Measurements from ENCODE around the gene SND1.
A peak's percentile ranks its signal among the peaks of the same experiment; 100 is the strongest.

The SND1 gene

DNA sequence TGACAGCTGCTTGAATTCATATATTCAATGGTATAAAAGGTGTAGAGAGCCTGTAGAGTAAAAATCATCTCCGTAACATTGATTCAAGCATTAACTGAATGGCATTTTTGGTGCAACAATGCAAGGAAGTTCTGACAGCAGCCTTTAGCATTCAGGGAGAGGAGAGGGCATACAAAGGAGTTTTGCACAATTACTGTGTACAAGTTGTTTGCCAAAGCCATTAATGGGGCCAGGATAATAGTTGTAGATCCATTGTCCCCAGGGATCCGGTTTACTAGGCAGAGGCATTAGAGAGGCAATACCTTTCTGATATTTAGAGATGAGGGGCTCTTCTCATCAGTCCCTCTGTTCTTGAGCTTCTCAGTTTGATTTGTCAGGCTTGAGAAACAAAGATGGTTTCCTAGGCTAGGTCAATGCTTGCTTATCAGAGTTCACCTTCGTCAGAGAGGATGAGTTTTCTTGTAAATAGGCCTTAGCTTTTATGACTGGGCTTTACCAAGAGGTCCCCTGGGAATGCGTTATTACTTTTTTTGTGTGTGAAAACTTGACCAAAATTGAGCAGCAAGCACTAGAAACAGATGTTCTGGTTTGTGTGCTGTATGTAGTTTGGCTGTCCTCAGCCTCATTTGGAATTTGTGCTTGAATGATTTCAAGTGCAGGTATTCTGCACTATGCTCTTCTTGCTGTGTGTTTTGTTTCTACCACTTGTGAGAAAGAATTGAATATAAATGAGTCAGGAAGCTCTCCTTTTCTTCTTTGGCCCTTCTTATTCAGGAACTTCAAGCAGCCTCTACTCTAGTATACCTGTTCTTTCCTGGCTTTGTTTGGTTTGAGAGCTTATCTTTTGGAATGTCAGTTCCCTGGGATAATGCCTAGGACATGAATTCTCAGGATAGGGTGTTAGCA lies 32.0 kb downstream of the SND1 start:
- peak; percentile 56 to 61 for DNase-seq (ENCODE audit: low read depth in 2 of 2)

DNA sequence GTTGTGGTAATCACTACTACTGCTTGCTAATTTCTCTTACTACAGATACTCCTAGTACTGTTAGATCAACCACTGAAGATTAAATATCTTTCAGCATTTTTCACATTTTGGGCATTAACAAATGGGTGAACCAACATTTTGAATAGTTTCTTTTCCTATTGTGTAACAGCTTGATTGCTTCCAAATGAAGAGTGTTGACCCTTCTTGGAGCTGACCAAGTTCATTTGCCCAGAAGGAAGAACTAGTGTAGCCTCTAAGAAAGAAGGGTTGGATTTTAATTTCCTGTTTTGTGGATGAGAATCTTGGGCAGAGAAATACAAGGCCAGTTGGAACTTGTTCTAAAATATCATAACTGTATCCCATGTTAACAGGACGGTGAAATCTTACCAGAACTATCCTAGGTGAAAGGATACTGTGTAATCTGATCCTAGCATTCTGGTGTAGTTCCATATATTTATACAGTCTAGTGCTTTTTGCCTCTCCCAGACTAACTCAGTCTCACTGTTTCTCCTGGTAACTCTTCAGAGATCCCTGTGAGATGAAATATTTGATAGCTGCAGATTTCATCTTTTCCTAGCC lies 37.3 kb downstream of the SND1 start:
- DNase-seq (ENCODE audit: low read depth in 2 of 2): no peak

DNA sequence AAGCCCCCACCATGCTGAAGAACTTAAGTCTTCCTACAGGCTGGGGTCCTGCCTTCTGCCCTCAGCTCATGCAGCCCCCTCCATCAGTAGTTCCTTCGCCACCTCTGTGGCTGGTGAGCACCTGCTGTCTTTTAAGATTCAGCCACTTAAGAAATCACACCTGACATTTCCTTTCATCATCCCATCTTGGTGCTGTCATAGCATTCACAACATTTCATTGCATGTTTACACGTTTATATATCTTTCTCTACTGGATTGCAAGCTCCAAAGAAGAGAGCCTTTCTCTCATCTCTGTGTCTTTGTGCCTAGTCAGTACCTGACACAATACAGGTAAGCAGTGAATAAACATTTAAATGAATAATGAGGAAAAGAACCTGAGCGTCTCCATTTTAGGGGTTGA lies 38.3 kb downstream of the SND1 start:
- no peak for DNase-seq (ENCODE audit: low read depth in 2 of 2)

DNA sequence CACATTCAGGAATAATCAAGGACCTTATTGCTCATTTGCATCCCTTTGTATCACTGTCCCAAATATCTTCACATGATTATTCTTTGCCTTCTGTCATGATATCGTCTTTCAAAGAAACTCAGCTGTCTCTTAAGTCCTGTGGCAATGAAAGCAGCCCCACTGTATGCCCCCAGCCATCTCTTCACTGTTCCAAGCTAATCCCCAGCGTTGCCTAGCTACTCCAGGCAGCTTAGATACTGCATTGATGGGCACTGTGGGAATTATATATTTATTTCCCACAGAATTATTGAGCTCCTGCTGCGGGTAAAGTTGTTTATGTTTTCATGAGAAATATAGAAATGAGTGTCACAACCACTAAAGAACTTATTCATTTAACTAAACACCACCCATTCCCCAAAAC lies 38.8 kb downstream of the SND1 start:
- DNase-seq (ENCODE audit: low read depth in 2 of 2): no peak

DNA sequence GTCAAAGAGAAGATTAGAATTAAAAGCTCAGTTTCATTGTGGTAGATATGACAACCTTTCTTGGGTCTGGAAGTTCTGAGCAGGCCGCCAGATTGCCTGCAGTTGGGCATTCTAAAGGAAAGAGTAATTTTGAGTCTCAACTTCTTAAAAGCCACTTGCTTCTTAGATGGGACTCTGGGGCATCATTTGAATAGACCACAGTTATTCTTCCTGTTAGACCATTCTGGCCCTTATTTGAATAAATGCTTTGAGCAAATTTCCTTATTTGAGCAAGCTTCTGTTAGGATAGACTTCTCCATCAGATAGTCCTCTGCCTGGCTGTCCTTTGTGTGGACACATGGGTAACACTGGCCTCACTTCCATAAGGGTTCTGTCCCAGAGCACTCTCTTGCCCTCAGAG lies 40.2 kb downstream of the SND1 start:
- no peak for DNase-seq (ENCODE audit: low read depth in 2 of 2)

DNA sequence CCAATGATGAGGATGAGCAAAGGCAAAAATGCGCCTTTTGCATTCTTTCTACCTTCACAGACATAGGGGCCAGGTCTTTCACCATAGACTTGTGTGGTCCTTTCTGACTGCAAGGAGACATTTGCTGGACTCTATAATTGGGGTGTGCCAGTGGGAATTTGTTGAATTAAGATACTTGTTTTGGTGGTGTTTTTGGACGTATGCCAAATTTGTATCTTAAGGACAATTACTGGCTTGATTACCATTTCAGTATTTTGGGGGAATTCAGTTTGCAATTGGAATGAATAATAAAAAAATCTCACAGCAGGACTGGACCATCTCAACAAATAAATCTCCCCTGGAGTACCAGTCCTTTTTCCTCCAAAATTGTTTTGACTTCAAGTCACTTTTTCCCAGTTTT lies 47.9 kb downstream of the SND1 start:
- no peak for DNase-seq (ENCODE audit: low read depth in 2 of 2)

DNA sequence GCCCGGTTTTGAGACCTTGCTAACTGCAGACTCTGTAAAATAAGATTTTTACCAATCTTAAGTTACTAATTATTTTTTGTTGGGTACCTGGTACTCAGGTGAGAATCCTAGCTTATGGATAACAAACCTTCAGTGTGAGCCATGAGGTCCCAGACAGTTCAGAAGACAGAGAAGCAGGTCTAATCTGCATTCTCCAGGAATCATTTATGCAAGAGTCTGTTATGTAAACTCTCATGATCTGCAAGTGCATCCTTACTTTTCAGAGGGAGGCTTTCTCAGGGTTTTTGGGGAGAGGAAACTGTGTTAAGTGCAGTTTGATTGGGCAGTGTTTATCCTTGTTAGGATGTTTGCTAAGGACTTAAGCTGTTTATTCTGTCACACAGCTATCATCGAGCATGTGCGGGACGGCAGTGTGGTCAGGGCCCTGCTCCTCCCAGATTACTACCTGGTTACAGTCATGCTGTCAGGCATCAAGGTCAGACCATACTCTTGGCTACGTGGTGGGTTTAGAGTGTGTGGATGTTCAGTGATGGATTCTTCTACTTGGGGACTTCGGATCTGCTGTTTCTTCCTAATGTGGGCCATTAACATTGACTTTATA lies 50.2 kb downstream of the SND1 start:
- no peak for DNase-seq (ENCODE audit: low read depth in 2 of 2)

DNA sequence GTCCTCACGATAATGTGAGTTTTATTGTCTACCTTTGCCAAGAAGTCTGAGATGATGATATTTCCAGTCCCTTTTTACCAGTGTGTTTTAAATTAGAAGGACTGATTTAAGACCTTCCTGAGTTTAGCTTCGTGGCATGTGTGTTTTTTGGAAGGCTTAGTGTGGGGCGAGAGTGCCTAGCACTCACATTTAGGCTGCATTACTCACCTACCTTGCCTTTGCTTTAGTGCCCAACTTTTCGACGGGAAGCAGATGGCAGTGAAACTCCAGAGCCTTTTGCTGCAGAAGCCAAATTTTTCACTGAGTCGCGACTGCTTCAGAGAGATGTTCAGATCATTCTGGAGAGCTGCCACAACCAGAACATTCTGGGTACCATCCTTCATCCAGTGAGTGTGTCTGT lies 50.9 kb downstream of the SND1 start:
- no peak for DNase-seq (ENCODE audit: low read depth in 2 of 2)

DNA sequence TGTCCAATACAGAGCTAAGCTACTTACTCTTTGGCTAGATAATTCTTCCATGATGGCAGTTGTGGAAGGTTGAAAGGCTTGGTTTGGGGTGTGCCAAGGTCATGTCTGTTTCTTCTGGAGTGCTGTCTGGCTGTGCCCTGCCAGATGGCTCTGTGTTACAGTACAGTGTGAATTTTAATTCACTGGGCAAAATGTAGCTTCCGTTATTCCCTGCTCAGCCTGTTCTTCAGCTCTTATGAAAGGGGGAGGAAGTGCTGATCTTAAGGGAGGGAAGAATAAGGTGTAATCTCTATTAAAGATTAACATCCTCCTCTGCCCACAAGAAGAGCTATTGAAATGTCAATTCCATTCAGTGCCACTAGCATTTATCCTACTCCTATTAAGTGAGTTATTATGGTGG lies 52.2 kb downstream of the SND1 start:
- DNase-seq (ENCODE audit: low read depth in 2 of 2): no peak

DNA sequence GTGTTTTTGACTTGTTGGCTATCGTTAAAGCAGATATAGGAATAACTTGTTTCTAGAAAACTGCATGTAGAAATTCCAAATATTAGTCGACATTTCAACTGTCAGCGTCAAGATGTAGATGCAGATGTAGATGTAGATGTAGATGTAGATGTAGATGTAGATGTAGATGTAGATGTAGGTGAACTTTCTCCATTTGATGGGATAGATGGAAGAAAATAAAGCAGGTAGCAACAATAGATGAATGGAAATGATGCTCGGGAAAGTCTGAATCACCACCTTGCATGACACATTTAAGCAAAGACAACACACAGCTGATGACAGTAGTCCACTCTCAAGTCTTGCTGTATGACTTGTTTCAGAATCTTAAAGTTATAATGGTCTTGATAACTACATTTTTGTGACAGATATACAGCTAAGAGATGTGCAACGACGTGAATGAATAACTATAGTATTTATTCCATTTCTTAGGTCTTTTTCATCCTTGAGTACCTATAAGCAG lies 53.5 kb downstream of the SND1 start:
- DNase-seq (ENCODE audit: low read depth in 2 of 2): no peak

DNA sequence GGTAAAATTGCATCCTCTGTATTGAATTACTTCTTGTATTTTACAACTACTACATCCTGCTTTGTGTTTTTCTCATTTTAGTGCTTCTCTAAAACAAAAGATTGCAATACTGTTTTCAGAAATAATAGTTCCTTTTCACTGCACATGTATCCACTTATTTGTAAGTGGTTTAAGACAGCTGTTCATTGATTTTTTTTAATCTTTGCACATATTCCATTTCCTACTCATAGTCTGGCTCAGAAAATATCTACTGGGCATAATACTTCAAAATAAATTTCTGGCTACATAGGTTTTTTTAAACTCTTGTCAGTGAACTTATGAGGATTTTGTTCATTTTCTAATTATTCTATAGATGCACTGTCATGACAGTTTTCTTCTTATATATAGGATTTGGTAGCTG lies 54.8 kb downstream of the SND1 start:
- no peak for DNase-seq (ENCODE audit: low read depth in 2 of 2)

DNA sequence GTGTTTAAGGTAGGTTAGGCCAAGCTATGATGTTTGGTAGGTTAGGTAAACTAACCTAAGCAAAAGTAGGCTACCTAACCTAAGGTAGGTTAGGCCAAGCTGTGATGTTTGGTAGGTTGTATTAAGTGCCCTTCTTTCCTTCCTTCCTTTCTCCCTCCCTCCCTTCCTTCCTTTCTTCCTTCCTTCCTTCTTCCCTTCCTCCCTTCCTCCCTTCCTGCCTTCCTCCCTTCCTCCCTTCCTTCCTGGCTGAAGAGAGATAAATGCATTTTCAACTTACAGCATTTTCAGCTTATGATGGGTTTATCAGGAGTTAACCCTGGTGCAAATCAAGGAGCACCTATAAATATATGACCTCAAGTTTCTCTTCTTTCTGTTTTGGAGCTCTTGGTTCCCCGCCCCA lies 56.2 kb downstream of the SND1 start:
- no peak for DNase-seq (ENCODE audit: low read depth in 2 of 2)

DNA sequence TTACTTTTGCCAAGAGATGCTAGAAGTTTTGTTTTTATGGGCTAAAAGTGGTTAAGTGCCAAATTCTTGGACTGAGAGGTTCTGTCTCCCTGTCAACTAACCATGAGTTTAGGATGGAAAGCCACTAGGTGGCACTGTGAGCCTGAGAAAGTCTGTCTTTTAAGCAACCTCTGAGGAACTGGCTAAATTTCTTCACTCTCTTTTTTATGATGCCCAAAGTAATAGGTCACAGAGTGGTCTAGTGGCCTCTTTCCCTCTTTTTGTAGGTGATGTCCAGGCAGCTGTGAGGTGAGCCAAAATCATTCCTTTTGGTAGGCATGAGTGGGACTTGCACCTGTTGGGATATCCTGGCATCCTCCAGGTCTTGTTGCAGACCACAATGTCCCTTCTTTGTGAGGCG lies 56.8 kb downstream of the SND1 start:
- DNase-seq (ENCODE audit: low read depth in 2 of 2): peak; percentile 62 to 69

DNA sequence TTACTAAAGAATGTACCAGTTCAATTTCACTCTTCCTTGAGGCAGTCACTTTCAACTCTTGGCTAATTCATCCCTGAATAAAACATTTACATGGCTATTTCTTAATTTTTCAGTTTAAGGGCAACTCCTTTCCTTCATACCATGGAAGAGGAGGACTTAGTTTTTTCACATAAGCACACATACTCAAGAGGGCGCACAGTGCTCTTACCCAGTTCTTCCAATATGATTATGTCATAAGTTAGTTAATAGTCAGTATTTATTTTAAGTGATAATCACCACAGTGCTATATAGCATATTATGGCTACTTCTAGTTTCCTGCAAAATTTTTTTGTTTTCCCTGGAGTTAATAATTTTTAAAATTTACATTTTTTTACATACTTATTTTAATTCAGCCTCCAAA lies 58.6 kb downstream of the SND1 start:
- DNase-seq (ENCODE audit: low read depth in 2 of 2): no peak

DNA sequence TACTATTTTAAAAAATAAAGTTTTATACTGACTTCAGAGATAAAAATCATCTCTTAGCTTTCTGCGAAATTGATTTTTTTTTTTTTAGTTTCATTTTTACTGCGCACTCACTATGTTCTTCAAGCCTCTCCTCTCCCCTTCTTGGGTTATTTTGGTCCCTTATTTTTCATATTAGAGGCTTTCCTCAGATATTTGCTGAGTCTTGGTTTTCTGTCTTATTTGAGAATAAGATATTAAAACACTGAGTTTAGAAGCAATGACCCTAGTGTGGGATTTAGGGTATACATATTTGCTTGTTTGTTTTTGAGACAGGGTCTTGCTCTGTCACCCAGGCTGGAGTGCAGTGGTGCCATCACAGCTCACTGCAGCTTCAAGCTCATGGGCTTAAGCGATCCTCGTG lies 59.9 kb downstream of the SND1 start:
- no peak for DNase-seq (ENCODE audit: low read depth in 2 of 2)

DNA sequence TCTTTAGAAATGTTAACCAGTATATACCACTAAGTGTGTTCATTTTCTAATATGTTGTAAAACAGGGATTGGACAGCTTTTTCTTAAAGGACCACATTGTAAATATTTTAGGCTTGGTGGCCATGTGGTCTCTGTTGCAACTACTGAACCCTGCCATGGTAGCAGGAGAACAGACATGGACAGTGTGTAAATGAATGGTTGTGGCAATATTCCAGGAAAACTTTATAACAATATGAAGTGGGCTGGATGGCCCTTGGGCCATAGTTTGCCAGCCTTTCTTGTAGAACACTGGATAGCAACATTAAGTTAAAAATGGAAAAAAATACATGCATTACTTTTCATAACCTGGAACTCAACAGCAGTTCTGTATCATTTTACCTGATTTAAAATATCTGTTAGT lies 61.0 kb downstream of the SND1 start:
- DNase-seq (ENCODE audit: low read depth in 2 of 2): no peak

DNA sequence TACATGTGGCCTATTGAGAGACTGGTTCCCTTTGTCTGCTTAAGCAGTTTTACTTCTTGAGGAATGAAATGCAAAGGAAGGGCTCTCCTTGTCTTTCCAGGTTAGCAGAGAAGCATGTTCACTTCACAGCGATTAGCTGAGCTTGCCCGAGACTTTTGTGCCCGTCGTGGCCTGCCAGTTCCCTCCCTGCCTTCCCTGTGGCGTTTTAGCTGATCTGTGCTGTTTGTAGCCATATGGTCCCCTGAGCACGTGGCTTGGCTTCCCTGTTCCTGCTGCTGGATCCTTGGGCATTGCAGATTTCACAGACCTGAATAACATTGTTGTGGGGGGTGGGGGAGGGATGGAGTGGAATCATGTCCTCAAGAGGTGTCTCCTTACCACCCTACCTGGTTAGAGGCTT lies 61.8 kb downstream of the SND1 start:
- DNase-seq (ENCODE audit: low read depth in 2 of 2): no peak

DNA sequence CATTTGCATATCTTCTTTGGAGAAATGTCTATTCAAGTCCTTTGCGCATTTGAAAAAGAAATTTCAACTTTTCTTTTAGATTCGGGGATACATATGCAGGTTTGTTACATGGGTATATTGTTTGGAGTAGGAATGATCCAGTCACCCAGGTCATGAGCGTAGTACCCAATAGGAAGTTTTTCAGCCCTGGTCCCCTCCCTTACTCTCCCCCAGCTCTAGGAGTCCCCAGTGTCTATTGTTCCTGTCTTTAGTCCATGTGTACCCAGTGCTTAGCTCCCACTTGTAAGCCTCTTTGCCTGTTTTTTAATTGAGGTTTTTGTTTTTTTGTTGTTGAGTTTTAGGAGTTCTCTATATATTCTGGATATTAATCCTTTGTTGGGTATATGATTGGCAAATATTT lies 63.3 kb downstream of the SND1 start:
- no peak for DNase-seq (ENCODE audit: low read depth in 2 of 2)

DNA sequence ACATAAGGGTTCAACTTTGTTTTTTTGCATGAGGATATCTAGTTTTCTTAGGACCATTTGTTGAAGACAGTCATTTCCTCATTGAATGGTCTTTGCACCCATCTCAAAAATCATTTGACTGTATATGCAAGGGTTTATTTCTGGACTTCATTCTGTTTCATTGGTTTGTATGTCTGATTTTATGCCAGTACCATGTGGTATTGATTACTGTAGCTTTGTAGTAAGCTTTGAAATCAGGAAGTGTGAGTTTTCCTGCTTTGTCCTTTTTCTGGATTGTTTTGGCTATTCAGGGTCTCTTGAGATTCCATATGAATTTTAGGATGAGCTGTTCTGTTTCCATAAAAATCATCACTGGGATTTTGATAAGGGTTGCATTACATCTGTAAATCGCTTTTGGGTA lies 63.9 kb downstream of the SND1 start:
- peak; percentile 34 to 42 for DNase-seq (ENCODE audit: low read depth in 2 of 2)

DNA sequence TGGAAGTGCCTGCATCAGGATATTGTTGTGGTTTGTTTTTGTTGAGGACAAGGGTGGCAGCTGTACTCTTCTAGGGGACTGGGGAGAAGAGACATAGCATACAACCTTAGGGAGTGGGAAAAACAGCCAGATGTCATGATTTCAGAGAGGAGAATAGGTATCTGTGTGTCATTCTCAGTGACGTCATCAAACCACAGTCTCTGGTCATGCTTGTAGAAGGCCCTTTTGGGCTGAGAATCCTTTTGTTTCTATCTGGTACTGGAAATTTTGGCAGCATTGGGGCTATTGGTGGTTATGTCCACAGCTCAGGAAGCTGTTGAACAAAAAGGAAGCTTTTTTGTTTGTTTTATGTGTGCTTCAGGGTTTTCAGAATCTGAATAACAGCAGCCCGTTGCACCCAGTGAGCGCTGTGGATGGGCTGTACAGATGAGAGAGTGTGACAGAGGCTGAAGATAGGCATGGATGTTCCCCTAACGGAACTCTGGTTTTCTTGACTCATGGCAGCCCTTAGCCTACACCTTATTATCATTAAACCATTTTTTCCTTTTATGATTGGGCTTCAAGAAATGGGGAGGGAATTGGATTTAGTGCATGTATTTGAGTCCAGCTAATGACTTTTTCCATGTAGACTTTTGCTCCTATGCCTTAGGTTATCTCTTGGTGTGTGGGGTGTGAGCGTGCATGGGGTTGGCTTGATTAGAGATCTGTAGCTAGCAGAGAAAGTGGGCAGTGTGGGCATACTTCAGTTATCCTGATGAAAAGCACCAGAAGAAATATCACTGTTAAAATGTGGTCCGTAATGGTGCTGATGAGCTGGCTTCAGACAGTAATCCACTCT lies 65.7 kb downstream of the SND1 start:
- DNase-seq (ENCODE audit: low read depth in 2 of 2): no peak

DNA sequence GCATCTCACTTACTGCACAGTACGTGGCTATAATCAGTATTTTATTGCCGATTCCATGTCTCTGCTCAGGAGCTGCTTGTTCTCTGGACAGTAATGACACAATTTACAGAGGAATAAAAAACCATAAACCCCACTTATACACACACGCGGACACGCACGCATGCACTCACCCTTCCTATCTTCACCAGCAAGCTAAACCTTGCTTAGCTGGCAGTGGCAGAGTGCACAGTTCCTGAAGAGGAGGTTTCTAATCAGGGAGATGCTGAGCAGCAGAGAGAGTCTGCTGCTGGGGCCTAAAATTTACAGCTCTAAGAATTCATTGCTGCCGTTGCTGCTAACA lies 66.3 kb downstream of the SND1 start:
- no peak for DNase-seq (ENCODE audit: low read depth in 2 of 2)

DNA sequence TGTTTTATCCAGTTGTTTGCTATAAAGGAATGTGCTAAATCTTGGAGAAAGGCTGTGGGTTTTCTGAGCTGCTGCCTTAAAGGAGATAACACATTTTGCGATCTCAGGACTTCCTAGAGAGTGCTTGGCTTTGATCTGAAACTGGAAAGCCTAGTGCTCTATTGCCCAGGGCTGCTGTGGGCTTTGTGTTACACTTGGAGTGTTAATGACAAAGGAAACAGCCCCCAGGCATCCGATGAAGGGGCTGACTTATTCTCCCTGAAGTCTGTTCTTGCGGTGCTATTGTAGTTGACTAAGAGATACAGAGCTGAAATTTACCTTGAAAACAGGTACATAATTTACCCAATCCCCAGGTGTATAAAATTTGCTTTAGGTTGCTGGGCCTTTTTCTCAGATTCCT lies 74.5 kb downstream of the SND1 start:
- no peak for DNase-seq (ENCODE audit: low read depth in 2 of 2)

All from fibroblast of skin of left quadriceps (primary cell).